HG02571 (cell line): ENCODE results near the gene KLHL41.
"Not testable (repeated sequence)": the region's sequence is repeated elsewhere in the genome, so short reads cannot be mapped to it uniquely, and the experiment has no call there.

ENCODE experiments used
- ATAC-seq: cut with Tn5 transposase; IDR thresholded peaks from one replicate; pipeline ENCODE4 v1.9.1; 2021; ENCODE audit warnings: mild to moderate bottlenecking, moderate library complexity; ENCODE audit not compliant: unreplicated experiment

Gene KLHL41

GRCh38 chr2:169571571-169571970, 62.1 kb downstream of the KLHL41 start:
- no peak for ATAC-seq

DNA sequence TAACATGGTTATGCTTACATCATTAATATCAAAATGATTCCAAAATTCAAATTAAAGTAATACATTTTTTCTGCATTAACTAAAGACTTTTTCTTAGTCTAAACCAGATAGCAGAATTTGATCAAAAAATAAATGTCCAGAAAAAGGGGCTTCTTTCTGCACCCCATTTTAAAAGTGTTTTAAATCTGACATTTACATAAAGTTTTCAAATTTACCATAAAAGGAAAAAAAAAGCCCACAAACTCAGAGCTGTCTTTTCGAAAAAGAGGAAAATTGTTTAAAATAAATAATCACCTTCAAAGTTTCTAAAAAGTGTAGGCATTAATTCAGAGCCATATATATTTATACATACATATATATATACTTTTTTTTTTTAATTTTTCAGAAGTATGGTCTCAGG, 62.7 kb downstream of the KLHL41 start:
- no peak for ATAC-seq

- no peak for ATAC-seq
Measured at GRCh38 chr2:169572821-169573159, 63.3 kb downstream of the KLHL41 start.

DNA sequence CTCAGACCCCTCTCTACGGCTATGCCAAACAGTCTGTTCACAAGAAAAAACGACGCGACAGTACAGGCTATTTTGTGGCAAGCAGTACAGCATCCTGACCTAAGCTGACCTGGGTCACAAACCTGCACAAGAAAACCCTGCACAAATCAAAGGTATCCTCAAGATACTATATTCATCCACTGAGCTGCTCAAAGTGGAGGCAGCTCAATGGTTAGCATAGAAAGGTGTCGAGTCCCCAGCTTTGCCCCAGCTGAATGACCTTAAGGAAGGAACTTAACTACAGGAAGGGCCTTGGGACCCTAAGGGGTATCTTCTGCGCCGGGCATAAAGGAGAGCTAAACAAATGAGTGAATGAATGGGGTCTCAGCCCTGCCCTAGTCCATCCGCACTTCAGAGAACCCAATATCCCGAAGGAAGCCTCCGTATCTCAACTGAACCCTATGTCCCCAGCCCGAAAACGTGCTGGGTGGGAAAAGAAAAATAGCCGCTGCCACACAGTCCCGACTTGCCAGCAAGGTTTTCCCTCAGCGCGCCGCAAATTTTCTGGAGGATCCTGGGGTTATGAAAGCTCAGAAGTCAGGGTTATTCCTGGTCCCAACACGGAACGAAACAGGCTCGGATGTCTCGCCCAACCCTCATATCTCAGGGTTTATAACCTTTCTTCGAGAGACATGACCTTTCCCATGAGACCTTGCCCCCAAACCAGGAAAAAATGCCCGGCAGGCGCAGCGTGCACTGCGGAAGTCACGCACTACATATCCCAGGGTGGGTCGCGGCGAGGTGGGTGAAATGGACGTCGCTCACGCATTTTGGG, 63.9 kb downstream of the KLHL41 start, which contains the start of gene FASTKD1:
Gene FASTKD1 (minus strand): TSS at position 706 of the 814 bp plus-strand sequence. CDS start 1,836 bp downstream, outside the sequence.
- ATAC-seq = peak; percentile 100

GRCh38 chr2:169573974-169574299, 64.4 kb downstream of the KLHL41 start:
- no peak for ATAC-seq

DNA sequence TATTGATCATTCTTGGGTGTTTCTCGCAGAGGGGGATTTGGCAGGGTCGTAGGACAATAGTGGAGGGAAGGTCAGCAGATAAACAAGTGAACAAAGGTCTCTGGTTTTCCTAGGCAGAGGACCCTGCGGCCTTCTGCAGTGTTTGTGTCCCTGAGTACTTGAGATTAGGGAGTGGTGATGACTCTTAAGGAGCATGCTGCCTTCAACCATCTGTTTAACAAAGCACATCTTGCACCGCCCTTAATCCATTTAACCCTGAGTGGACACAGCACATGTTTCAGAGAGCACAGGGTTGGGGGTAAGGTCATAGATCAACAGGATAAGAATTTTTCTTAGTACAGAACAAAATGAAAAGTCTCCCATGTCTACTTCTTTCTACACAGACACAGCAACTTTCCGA, 65.0 kb downstream of the KLHL41 start:
- not testable (repeated sequence) for ATAC-seq

GRCh38 chr2:169575264-169575663, 65.8 kb downstream of the KLHL41 start:
- not testable (repeated sequence) for ATAC-seq
